HL-60/S4 (cell line): ENCODE results near the gene ST6GALNAC6.

ENCODE experiments used
- in situ Hi-C: fragments of 300-500 bp; cut with MboI; formaldehyde crosslinking; loops from 2 replicates; pipeline ENCODE4 v1.14.3; 2022; ENCODE audit warnings: low sequenced_read_pairs

Gene ST6GALNAC6

GRCh38 chr9:127918183-127919107, 19.0 kb upstream of the ST6GALNAC6 start:
- in situ Hi-C loops, result loop anchor here (10.0 to 25.0 kb wide), 2 partner anchors 324 to 706 kb away; no protein-coding TSS in a partner anchor

GRCh38 chr9:127917603-127918002, 18.2 kb upstream of the ST6GALNAC6 start:
- in situ Hi-C loops, result loop anchor here (10.0 to 25.0 kb wide), 2 partner anchors 323 to 705 kb away; no protein-coding TSS in a partner anchor

GRCh38 chr9:127916720-127917581, 17.5 kb upstream of the ST6GALNAC6 start, which contains the start of gene ST6GALNAC4:
TSS of gene ST6GALNAC4 (minus strand) at chr9:127917041. CDS start at chr9:127916419, 622 bp downstream.
- in situ Hi-C loops, result loop anchor here (10.0 to 25.0 kb wide), 2 partner anchors 322 to 705 kb away; no protein-coding TSS in a partner anchor

DNA sequence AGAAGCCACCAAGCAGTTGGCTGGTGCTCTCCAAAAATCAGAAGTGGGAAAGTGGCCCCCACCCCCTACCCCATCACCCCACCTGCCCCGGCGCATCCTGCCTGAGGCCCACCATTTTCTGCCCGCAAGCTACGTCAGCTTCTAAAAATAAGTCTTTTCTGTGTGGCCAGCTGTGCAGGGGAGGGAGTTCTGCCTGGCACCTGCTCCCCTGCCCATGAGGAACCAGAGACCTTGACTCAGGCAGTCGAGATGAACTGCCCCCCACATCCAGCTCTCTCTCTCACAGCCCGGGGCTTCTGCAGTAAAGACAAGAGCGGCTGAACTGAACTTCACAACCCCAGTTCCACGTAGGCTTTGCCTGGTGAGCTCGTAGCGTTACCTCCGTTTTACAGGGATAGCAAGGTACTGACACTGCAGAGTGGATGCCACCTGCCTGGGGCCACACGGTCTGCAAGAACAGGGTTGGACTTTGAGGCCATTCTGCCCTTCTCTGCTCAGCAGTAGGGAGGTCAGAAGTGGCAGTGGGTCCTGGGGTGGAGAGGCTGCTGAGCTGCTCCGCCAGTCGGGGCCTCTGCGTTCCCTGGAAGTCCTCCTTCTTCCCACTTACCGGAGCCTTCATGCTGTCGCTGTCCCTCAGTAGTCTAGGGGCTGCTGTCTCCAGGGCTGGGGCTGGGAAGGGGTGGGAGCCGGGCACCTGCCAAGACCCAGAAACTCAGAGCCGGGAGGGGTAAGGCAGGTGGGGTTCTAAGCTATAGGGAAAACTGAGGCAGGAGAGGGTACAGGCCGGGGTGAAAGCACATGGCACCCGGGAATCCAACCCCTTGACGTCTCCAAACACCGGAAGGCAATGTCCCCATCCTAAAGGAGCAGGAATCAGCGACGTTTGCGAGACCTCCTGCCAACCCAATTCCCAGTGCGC, 16.7 kb upstream of the ST6GALNAC6 start:
- in situ Hi-C loops, result loop anchor here (10.0 to 25.0 kb wide), 2 partner anchors 321 to 704 kb away; no protein-coding TSS in a partner anchor

DNA sequence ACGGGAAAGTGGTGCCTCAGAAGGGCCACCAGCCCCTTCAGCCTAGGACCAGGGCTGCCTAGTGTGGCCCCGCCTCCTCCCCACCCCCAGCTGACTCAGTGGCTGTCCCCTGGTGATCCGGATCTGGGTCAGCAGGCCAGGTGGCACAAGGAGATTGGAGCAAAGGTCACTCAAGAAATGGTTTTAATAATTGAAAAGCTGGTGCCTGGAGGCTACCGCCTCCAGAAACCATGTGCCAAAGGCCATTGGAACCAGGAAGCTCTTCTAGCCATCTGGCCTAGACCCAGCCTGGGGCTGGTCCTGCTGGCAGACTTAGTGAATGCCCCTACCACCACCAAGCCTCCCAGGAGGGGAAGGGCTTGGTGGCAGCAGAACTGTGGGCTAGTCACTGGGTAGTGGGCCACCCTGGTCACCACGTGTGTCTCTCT, 15.9 kb upstream of the ST6GALNAC6 start:
- in situ Hi-C loops, result loop anchor here (10.0 to 25.0 kb wide), 2 partner anchors 321 to 703 kb away; no protein-coding TSS in a partner anchor

DNA sequence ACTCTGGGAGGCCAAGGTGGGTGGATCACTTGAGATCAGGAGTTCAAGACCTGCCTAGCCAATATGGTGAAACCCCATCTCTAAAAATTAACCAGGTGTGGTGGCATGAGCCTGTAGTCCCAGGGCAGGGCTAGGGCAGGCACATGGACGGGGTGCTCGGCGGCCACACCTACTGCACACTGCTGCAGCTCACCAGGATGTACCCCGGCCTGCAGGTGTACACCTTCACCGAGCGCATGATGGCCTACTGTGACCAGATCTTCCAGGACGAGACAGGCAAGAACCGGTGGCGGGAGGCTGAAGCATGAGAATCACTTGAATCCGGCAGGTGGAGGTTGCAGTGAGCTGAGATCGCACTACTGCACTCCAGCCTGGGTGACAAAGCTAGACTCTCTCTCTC, 14.3 kb upstream of the ST6GALNAC6 start:
- in situ Hi-C loops, result loop anchor here (10.0 to 25.0 kb wide), 2 partner anchors 319 to 701 kb away; no protein-coding TSS in a partner anchor

- in situ Hi-C loops, result loop anchor here (10.0 to 25.0 kb wide), 2 partner anchors 318 to 701 kb away; no protein-coding TSS in a partner anchor
Observed at GRCh38 chr9:127912882-127913281, 13.5 kb upstream of the ST6GALNAC6 start.

DNA sequence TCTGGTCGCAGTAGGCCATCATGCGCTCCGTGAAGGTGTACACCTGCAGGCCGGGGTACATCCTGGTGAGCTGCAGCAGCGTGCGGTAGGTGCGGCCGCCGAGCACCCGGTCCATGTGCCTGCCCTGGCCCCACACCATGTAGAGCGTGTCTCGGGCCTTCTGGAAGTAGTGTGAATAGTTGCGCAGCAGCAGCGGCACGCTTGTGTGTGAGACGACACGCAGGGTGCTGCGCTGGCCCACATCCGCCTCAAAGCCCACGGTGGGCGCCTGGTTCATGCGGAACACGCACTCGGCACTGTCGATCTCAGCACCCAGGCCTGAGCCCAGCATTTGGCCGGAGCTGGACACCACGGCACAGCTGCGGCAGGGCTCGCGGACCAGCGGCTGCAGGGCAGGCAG, 12.9 kb upstream of the ST6GALNAC6 start:
- in situ Hi-C loops, result loop anchor here (10.0 to 25.0 kb wide), 2 partner anchors 317 to 700 kb away; no protein-coding TSS in a partner anchor

- in situ Hi-C loops, result loop anchor here (10.0 to 25.0 kb wide), 2 partner anchors 316 to 698 kb away; no protein-coding TSS in a partner anchor
Observed at GRCh38 chr9:127910613-127911205, 11.3 kb upstream of the ST6GALNAC6 start.

DNA sequence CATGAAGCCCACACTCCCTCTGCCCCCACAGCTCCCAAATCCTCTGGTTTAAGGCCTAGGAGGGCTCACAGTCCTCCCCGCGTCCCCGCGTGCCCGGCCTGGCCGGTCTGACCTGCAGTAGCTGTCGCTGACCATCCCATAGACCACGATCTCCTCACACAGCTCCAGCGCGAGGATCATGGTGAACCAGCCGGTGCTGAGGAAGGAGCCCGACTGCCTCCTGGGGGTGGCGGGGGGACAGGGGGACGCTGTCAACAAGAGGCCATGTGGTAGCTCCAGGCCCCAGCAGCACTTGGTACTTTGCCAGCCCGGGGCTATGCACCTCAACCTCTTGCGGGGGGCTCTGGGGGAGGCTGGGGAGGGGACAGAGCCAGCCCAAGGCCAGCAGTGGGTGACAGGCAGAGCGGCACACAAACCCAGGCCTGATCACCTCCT, 10.5 kb upstream of the ST6GALNAC6 start:
- in situ Hi-C loops, result loop anchor here (10.0 to 25.0 kb wide), 2 partner anchors 315 to 698 kb away; no protein-coding TSS in a partner anchor

GRCh38 chr9:127908660-127908926, 9.2 kb upstream of the ST6GALNAC6 start:
- in situ Hi-C loops, result loop anchor here (25.0 kb wide), 1 partner anchor 696 kb away; no protein-coding TSS in a partner anchor

DNA sequence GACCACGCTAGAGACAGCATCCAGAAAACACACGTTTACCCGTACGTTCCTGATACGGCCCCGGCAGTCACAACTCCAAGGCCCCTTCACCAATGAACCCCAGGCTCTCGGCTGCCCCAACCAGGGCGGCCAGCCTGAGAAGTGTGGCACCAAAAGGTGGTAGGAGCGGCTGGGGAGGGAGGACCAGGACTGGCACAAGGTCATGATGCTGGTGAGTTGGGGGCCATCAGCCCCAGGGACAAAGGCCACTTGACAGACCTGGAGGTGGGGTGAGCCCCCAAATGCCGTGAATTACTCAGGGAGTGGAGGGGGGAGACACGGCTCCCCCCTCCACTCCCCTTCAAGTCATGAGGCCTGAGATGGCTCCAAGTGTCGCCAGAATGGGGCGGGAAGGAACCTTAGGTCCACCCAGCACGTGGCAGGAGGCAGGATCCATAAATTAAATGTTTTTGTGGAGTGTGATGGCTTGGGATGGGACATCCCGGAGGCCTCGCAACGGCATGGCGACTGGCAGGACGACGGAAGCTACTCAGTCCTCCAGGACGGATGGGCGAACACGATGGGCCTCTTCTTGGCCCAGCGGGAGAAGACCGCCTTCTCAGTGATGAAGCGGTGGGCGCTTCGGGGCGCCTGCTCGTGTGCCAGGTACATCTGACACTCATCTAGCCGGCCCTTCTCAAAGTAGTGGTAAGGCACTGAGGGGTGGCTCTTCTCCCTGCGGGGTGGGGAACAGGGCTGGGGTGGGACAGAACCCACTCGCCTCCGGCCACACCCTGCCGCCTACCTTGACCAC, 8.7 kb upstream of the ST6GALNAC6 start:
- in situ Hi-C loops, result loop anchor here (25.0 kb wide), 1 partner anchor 696 kb away; no protein-coding TSS in a partner anchor

- in situ Hi-C loops, result loop anchor here (25.0 kb wide), 1 partner anchor 693 kb away; no protein-coding TSS in a partner anchor
Observed at GRCh38 chr9:127905788-127906191, 6.4 kb upstream of the ST6GALNAC6 start.

DNA sequence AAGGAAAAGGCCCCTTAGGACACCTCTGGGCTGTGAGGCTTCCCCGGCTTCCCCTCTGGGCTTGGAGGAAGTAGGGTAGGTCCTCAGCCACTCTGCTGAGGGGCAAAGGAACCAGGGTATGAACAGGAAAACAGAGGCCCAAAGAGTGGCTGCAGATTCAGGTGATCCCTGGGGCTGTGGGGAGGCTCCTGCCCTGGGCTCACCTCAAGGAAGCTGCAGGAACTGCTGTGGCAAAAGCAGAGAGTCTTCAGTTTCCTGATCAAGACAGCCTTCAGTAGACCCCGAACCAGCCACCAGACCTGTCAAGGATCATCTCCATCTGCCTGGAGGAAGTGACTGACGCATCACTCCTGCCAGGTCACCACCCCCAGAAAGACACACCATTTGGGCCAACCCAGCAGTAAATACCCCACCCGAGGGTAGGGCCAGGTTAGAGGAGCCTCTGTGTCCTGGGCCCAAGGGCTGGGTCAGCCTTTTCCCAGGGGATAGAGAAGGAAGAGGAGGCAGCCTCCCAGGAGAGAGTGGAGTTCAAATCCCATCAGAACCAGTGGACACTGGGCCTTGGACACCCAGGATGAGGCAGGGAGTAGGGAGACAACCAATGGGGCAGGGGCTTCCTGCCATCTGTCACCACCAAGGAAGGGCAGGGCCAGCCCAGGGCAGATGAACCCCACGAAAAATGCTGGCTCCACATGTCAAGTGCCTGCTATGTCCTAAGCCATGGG, 5.8 kb upstream of the ST6GALNAC6 start:
- in situ Hi-C loops, result loop anchor here (25.0 kb wide), 1 partner anchor 693 kb away; no protein-coding TSS in a partner anchor

DNA sequence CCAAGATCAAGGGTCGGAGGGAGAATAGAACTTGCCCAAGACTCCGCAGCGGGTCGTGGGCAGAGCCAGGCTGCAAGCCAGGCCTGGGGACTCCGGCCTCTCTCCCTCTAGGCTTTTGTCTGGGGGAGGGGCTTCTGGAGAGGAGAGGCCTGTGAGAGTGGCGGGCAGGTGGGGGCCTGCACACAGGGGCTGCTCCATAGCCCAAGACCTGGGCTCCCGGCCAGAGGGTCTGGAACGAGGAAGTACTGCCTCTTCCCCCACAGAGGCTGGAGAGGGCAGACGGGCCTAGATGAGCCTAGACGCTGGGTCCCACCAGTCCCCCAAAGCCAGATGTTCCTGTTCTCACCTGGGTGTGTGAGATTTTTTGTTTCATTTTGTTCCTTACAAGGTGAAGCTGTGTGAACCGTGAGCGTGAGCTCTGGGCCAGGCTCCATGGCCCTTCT, 5.2 kb upstream of the ST6GALNAC6 start:
- in situ Hi-C loops, result loop anchor here (25.0 kb wide), 1 partner anchor 692 kb away; no protein-coding TSS in a partner anchor

DNA sequence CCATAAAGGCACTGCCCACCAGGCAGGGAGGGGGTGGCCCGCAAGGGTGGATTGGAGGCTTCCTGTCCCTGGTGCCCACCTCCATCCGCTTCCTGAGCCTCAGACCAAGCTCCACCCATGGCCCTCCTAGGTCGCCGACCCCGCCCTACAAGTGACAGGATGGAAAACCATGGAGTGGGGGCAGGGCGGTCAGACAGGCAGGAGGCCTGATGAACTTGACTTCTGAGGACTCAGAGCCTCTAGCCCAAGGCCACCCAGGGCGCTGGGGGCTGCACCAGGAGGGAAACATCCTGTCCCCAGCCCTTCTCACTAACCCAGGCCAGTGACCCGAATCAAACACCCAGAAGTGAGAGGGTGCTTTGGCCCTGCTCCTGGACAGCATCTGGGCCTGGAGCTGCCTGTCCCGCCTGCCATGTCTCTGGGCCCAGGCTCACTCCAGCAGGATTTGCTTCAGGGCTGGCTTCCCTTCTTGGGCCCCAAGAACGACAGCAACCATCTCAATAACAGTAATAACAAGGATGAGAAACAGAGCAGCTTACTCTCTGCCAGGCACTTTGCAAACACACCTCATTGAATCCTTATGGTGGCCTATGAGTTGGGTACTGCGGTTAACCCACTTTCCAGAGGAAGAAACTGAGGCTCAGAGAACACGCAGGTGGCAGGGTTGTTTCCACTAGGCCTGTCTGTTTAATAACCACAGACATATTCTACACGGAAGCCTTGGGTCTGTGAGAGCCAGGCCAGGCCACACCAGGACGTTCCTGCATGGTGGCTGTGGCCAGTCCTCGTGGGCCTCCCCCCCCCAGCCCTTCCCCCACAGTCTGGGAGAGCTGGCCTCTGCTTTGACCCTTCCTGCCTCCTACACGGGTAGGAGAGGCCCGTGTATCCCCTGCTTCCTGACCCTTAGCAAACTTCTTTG, 4.4 kb upstream of the ST6GALNAC6 start:
- in situ Hi-C loops, result loop anchor here (25.0 kb wide), 1 partner anchor 692 kb away; no protein-coding TSS in a partner anchor
